Activated CD4-positive, alpha-beta T cell treated with anti-CD3 and anti-CD28 coated beads, Interleukin-2, amount 10 ng/mL, durations not matched to agents 7 days and 5 days (primary cell): ENCODE data around the gene AMFR. TPM values are rescaled to one million over a fixed set of nuclear protein-coding genes. Genes with fewer than 3 reads are reported as not detected.

Experiments used
- CTCF ChIA-PET: fragments of 350-600 bp; sonication (Branson Sonifier 250); formaldehyde crosslinking; loops from one replicate; lab custom pipeline; 2021; ENCODE audit warnings: antibody characterized with exemption; lab: Charles Lee
- POLR2A ChIA-PET: fragments of 350-600 bp; sonication (Branson Sonifier 250); formaldehyde crosslinking; loops from one replicate; lab custom pipeline; 2021; ENCODE audit warnings: antibody characterized with exemption; lab: Charles Lee
- DNase-seq: peaks from one replicate; pipeline ENCODE4 v3.0.0-alpha.2; 2020
- H3K27ac Mint-ChIP-seq: one replicate; pipeline ENCODE4 v1.8.0; 2021; ENCODE audit warnings: mild to moderate bottlenecking, moderate library complexity, mixed read lengths
- H3K27me3 Mint-ChIP-seq: one replicate; pipeline ENCODE4 v1.8.0; 2021; ENCODE audit warnings: mixed read lengths
- H3K36me3 Mint-ChIP-seq: one replicate; pipeline ENCODE4 v1.8.0; 2021; ENCODE audit warnings: low read depth, mixed read lengths
- H3K4me1 Mint-ChIP-seq: one replicate; pipeline ENCODE4 v1.8.0; 2021; ENCODE audit warnings: mixed read lengths
- H3K4me3 Mint-ChIP-seq: one replicate; pipeline ENCODE4 v1.8.0; 2021; ENCODE audit warnings: mild to moderate bottlenecking, moderate library complexity, mixed read lengths
- H3K9me3 Mint-ChIP-seq: one replicate; pipeline ENCODE4 v1.8.0; 2021; ENCODE audit warnings: mixed read lengths
- total RNA-seq, 2 experiments: library from RNA; stranded (reverse); gene quantifications; one replicate each; pipeline ENCODE4 v1.2.3, GENCODE V29; 2021

AMFR gene
- total RNA-seq, 2 experiments from 2014 or later: 52.5 to 58.5 TPM

- Mint-ChIP-seq H3K27me3 (no peaks in the 10 kb centered on the region), H3K36me3 (no peaks in the 10 kb centered on the region), H3K4me3 (no peak overlapping the region), H3K27ac (no peak overlapping the region), H3K4me1 (no peaks in the 10 kb centered on the region), H3K9me3 (no peaks in the 10 kb centered on the region)
- POLR2A ChIA-PET: no interaction called here
- no peak for DNase-seq
- CTCF ChIA-PET: no interaction called here
Measured at GRCh38 chr16:56346131-56346890, 79.0 kb downstream of the AMFR start.

DNA sequence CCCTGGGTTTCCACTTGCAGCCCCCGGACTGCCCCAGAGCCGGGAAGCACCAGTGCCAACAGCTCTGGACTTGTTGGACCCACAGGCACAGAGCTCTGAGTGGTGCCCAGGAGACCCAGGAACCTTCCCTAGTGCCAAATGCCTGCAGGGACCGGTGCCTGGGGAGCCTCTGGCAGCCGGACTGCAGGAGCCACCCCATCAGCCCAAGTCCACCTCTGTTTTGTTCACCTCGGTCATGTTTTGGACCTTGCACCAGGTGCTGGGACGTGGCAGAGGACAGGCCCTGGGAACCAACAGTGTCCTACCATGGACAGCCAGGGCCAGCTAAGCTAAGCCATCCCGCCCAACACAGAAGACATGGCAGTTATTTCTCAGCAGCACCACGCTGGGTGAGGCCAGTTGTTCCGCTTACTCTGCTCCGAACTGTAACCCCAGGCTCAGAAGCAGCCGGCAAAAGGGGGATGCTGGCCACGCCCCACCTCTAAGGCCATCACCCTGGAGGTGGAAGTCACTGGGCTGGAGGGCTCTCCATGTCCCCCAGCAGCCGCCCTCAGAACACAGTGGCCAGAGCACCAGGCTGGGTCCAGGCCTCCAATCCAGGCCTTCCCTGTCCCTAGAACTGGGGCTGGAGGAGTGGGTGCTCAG lies 79.8 kb downstream of the AMFR start:
- no peaks in the 10 kb centered on the region for H3K4me1 Mint-ChIP-seq
- ChIA-PET CTCF (no interaction called here), POLR2A (interaction anchor here (0.6 kb wide), 1 partner anchor 79 kb away, joined by 3 read pairs; no protein-coding TSS in a partner anchor)
- H3K4me3 Mint-ChIP-seq: no peak overlapping the region
- H3K27ac Mint-ChIP-seq: no peak overlapping the region
- no peaks in the 10 kb centered on the region for H3K27me3 Mint-ChIP-seq
- no peak for DNase-seq
- no peaks in the 10 kb centered on the region for H3K36me3 Mint-ChIP-seq
- H3K9me3 Mint-ChIP-seq: no peaks in the 10 kb centered on the region

GRCh38 chr16:56344518-56345405 lies 80.6 kb downstream of the AMFR start:
- POLR2A ChIA-PET: interaction anchor here (0.6 kb wide), 1 partner anchor 80 kb away, joined by 3 read pairs; no protein-coding TSS in a partner anchor
- DNase-seq: no peak

GRCh38 chr16:56343661-56344517 lies 81.5 kb downstream of the AMFR start:
- H3K27ac Mint-ChIP-seq: no peak overlapping the region
- H3K4me3 Mint-ChIP-seq: no peak overlapping the region
- H3K9me3 Mint-ChIP-seq: no peaks in the 10 kb centered on the region
- ChIA-PET CTCF (interaction anchor here (1.1 to 1.4 kb wide), 2 partner anchors 12 to 19 kb away, joined by 3 to 5 read pairs; no protein-coding TSS in a partner anchor), POLR2A (no interaction called here)
- H3K27me3 Mint-ChIP-seq: no peaks in the 10 kb centered on the region
- DNase-seq: no peak
- H3K36me3 Mint-ChIP-seq: no peaks in the 10 kb centered on the region
- H3K4me1 Mint-ChIP-seq: no peaks in the 10 kb centered on the region

More at GRCh38 chr16:56344518-56345405, 80.6 kb downstream of the AMFR start:
- H3K36me3 Mint-ChIP-seq: no peaks in the 10 kb centered on the region
- CTCF ChIA-PET: interaction anchor here (1.1 to 1.4 kb wide), 2 partner anchors 11 to 19 kb away, joined by 3 to 5 read pairs; no protein-coding TSS in a partner anchor
- H3K27ac Mint-ChIP-seq: no peak overlapping the region
- H3K4me1 Mint-ChIP-seq: no peaks in the 10 kb centered on the region
- no peaks in the 10 kb centered on the region for H3K9me3 Mint-ChIP-seq
- no peaks in the 10 kb centered on the region for H3K27me3 Mint-ChIP-seq
- no peak overlapping the region for H3K4me3 Mint-ChIP-seq

DNA sequence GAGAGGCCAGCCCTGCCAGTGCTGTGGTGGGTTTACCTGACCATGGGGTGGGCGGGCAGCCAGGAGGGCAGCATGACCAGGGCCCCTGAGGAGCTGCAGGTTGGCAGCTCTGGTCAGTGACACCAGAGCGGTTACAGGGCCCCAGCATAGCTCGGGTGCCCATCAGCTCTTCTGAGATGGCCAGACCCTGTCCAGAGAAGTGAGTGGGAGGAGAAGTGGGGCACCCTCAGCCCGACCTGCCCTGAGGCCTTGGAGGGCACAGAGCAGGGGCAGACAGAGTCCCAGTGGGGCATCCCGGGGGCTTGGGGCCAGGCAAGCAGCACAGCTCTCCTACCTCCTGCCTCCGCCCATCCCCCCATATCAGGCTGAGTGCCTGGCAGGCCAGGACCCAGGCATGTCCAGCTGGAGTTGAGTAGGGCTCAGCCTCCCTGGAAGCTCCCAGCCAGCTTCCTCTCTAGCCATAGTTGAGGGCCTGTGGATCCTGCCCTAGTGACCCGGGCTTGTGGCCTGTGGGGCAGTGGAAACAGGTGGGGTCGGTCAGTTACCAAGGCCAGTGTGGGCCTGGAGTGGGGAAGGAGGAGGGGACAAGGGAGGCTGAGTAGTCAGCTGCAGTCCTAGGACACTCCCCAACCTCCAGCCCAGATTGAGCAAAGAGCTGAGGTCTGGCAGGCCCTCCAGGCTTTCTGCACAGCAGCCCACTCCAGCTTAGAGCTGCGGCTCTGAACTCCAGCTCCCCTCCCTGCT lies 83.5 kb downstream of the AMFR start:
- no peaks in the 10 kb centered on the region for H3K36me3 Mint-ChIP-seq
- ChIA-PET POLR2A (no interaction called here), CTCF (interaction anchor here (1.2 to 1.7 kb wide), 6 partner anchors 11 to 139 kb away, joined by 3 to 5 read pairs (median 4); no protein-coding TSS in a partner anchor)
- no peaks in the 10 kb centered on the region for H3K4me1 Mint-ChIP-seq
- H3K27ac Mint-ChIP-seq: no peak overlapping the region
- H3K4me3 Mint-ChIP-seq: no peak overlapping the region
- no peak for DNase-seq
- H3K9me3 Mint-ChIP-seq: no peaks in the 10 kb centered on the region
- H3K27me3 Mint-ChIP-seq: no peaks in the 10 kb centered on the region

GRCh38 chr16:56340864-56341365 lies 84.4 kb downstream of the AMFR start:
- Mint-ChIP-seq H3K27ac (no peak overlapping the region), H3K4me1 (no peaks in the 10 kb centered on the region), H3K9me3 (no peaks in the 10 kb centered on the region), H3K36me3 (no peaks in the 10 kb centered on the region), H3K4me3 (no peak overlapping the region), H3K27me3 (no peaks in the 10 kb centered on the region)
- DNase-seq: no peak
- CTCF ChIA-PET: interaction anchor here (1.2 to 1.7 kb wide), 4 partner anchors 11 to 138 kb away, joined by 3 to 5 read pairs (median 4); no protein-coding TSS in a partner anchor
- POLR2A ChIA-PET: no interaction called here

DNA sequence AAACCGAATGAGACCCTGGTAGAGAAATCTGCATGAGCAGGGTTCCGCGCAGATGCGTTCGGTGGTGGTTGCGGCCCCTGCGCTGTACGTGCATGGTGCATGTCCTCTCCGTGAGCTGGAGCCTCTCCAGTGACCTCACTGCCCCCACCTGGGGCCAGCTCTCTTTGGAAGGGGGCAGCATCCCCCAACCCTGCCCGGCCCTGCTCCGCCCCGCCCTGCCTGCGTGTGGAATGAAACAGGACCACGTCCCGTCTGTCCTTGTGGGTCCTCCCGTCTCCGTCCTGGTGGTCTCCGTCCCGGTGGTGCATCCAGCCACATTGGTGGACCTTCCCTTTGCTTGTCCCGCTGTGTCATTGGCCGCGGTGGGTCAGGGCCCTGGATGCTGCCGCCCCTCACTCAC lies 84.9 kb downstream of the AMFR start:
- H3K27ac Mint-ChIP-seq: no peak overlapping the region
- no peaks in the 10 kb centered on the region for H3K4me1 Mint-ChIP-seq
- no peak overlapping the region for H3K4me3 Mint-ChIP-seq
- H3K36me3 Mint-ChIP-seq: no peaks in the 10 kb centered on the region
- H3K27me3 Mint-ChIP-seq: no peaks in the 10 kb centered on the region
- no peak for DNase-seq
- CTCF ChIA-PET: interaction anchor here (1.5 to 1.7 kb wide), 2 partner anchors 12 to 15 kb away, joined by 3 to 4 read pairs; no protein-coding TSS in a partner anchor
- POLR2A ChIA-PET: no interaction called here
- H3K9me3 Mint-ChIP-seq: no peaks in the 10 kb centered on the region

GRCh38 chr16:56339431-56340195 lies 85.7 kb downstream of the AMFR start:
- ChIA-PET CTCF (interaction anchor here (0.6 to 1.6 kb wide), 3 partner anchors 9 to 208 kb away, joined by 3 to 6 read pairs (median 3); no protein-coding TSS in a partner anchor), POLR2A (no interaction called here)
- no peak for DNase-seq
- Mint-ChIP-seq H3K36me3 (no peaks in the 10 kb centered on the region), H3K27me3 (no peaks in the 10 kb centered on the region), H3K4me3 (no peak overlapping the region), H3K4me1 (no peaks in the 10 kb centered on the region), H3K9me3 (no peaks in the 10 kb centered on the region), H3K27ac (no peak overlapping the region)

DNA sequence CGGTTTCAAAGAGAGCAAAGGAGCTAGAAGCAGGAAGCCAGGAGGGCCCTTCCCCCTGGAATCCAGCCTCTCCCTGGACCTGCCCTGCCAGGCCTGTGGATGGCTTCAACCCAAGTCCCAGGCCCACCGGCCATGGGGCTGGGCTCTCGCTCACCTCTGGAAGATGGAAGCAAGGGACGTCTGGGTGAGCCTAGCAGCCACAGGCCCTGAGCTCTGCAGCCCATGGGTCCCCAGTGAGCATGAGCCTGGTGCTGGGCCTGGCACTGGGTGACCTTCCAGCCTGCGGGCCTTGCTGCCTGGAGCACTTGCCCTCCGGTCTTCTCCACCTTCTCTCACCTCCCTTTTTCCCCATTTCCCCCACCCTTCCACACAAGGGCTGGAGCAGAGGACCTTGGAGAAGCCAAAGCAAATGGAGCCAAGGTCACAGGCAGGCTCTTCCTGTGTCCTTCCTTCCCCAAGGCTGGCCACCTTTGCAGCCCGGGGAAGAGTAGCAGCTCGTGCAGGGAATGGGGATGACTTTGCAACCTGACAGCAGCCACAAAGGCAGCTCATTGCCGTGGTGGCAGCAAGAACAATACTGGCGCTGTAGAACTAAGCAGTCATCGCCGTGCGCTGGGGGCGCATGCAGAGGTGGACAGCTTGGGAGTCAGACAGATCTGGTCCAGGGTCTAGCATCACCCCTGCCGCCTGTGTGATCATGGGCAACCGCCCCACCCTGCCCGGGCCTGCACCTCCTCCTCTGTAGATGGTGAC lies 86.6 kb downstream of the AMFR start:
- Mint-ChIP-seq H3K36me3 (no peaks in the 10 kb centered on the region), H3K27ac (no peak overlapping the region), H3K9me3 (no peaks in the 10 kb centered on the region), H3K4me3 (no peak overlapping the region), H3K4me1 (no peaks in the 10 kb centered on the region), H3K27me3 (no peaks in the 10 kb centered on the region)
- POLR2A ChIA-PET: no interaction called here
- DNase-seq: no peak
- CTCF ChIA-PET: interaction anchor here (1.6 kb wide), 2 partner anchors 10 to 17 kb away, joined by 3 to 6 read pairs; no protein-coding TSS in a partner anchor

GRCh38 chr16:56337858-56338325 lies 87.5 kb downstream of the AMFR start:
- Mint-ChIP-seq H3K27ac (no peak overlapping the region), H3K36me3 (no peaks in the 10 kb centered on the region), H3K27me3 (no peaks in the 10 kb centered on the region), H3K4me3 (no peak overlapping the region), H3K4me1 (no peaks in the 10 kb centered on the region), H3K9me3 (no peaks in the 10 kb centered on the region)
- POLR2A ChIA-PET: no interaction called here
- no peak for DNase-seq
- CTCF ChIA-PET: interaction anchor here (1.6 kb wide), 1 partner anchor 11 kb away, joined by 6 read pairs; no protein-coding TSS in a partner anchor
